HG02571 (cell line): ENCODE results near the gene CCDC88A.

Experiments used
- ATAC-seq: cut with Tn5 transposase; IDR thresholded peaks from one replicate; pipeline ENCODE4 v1.9.1; 2021; ENCODE audit warnings: mild to moderate bottlenecking, moderate library complexity; ENCODE audit not compliant: unreplicated experiment

The CCDC88A gene

GRCh38 chr2:55422876-55423665, 3.4 kb upstream of the CCDC88A start:
- no peak for ATAC-seq

- ATAC-seq, result no peak
Observed at GRCh38 chr2:55421326-55421725, 1.7 kb upstream of the CCDC88A start.

- no peak for ATAC-seq
Observed at GRCh38 chr2:55420871-55421270, 1.2 kb upstream of the CCDC88A start.

GRCh38 chr2:55420439-55420725, 726 bp upstream of the CCDC88A start:
- ATAC-seq, result no peak

GRCh38 chr2:55419233-55419678, 400 bp downstream of the CCDC88A start:
- ATAC-seq, result peak; percentile 25

GRCh38 chr2:55418512-55419232, 984 bp downstream of the CCDC88A start:
- no peak for ATAC-seq

- no peak for ATAC-seq
Observed at GRCh38 chr2:55418072-55418471, 1.6 kb downstream of the CCDC88A start.

- no peak for ATAC-seq
Observed at GRCh38 chr2:55416786-55417568, 2.7 kb downstream of the CCDC88A start.

GRCh38 chr2:55415300-55415699, 4.4 kb downstream of the CCDC88A start:
- no peak for ATAC-seq

GRCh38 chr2:55408918-55409868, 10.5 kb downstream of the CCDC88A start:
- ATAC-seq, result no peak

- ATAC-seq, result no peak
Observed at GRCh38 chr2:55408098-55408882, 11.4 kb downstream of the CCDC88A start.

GRCh38 chr2:55405116-55405515, 14.5 kb downstream of the CCDC88A start:
- no peak for ATAC-seq

- ATAC-seq, result no peak
Observed at GRCh38 chr2:55403256-55403998, 16.2 kb downstream of the CCDC88A start.

- ATAC-seq, result no peak
Observed at GRCh38 chr2:55401124-55401523, 18.5 kb downstream of the CCDC88A start.

- no peak for ATAC-seq
Observed at GRCh38 chr2:55400332-55400731, 19.3 kb downstream of the CCDC88A start.

GRCh38 chr2:55399815-55400214, 19.8 kb downstream of the CCDC88A start:
- no peak for ATAC-seq

- ATAC-seq, result no peak
Observed at GRCh38 chr2:55395724-55396605, 23.7 kb downstream of the CCDC88A start.

- no peak for ATAC-seq
Observed at GRCh38 chr2:55391615-55392242, 27.9 kb downstream of the CCDC88A start.
